ENCODE data around the gene KATNB1.

GRCh38 chr16:57761301-57761700, 25.7 kb downstream of the KATNB1 start:
- no peak for TF ChIP-seq SIN3A (IDR thresholded peaks at IDR 0.05; ENCODE audit: borderline replicate concordance, insufficient read depth, low read length)
- no peak for TF ChIP-seq FOXP2 (optimal IDR thresholded peaks at IDR 0.05; ENCODE audit: borderline replicate concordance, extremely low read depth, extremely low read length, insufficient read depth)
- TF ChIP-seq TAF1 (IDR thresholded peaks at IDR 0.05; ENCODE audit: borderline replicate concordance, insufficient read depth, low read length), result no peak
- no peak for TF ChIP-seq POLR2AphosphoS5 (IDR thresholded peaks at IDR 0.05; ENCODE audit: low read depth, low read length)

All from PFSK-1 (cell line).